IPS-NIHi11 (cell line): Measurements from ENCODE around the gene PPP1R15A.
A peak's percentile ranks its signal among the peaks of the same experiment; 100 is the strongest.
"Not testable (repeated sequence)": the region's sequence is repeated elsewhere in the genome, so short reads cannot be mapped to it uniquely, and the experiment has no call there.

Experiments used
- DNase-seq: peaks from one replicate; pipeline ENCODE4 v3.0.0; 2012; ENCODE audit warnings: mixed read lengths, low spot score

Gene PPP1R15A

GRCh38 chr19:48859711-48860572, 12.3 kb upstream of the PPP1R15A start:
- DNase-seq = peak; percentile 84

GRCh38 chr19:48861313-48861712, 10.9 kb upstream of the PPP1R15A start:
- no peak for DNase-seq

- DNase-seq = no peak
These were observed 9.4 kb upstream of the PPP1R15A start for GRCh38 chr19:48862827-48863226.

GRCh38 chr19:48866692-48867091, 5.5 kb upstream of the PPP1R15A start:
- no peak for DNase-seq

- DNase-seq = no peak
These were observed 5.0 kb upstream of the PPP1R15A start for GRCh38 chr19:48867123-48867745.

GRCh38 chr19:48867746-48868113, 4.5 kb upstream of the PPP1R15A start:
- no peak for DNase-seq

- DNase-seq = peak; percentile 57
These were observed 3.9 kb upstream of the PPP1R15A start, which contains the start of gene PLEKHA4 for GRCh38 chr19:48868114-48868886. Gene PLEKHA4, minus strand, starts transcription at chr19:48868617. Its CDS starts 997 bp downstream, at chr19:48867620.

- no peak for DNase-seq
These were observed 2.2 kb upstream of the PPP1R15A start for GRCh38 chr19:48870048-48870447.

GRCh38 chr19:48871471-48872181, 595 bp upstream of the PPP1R15A start:
- DNase-seq = not testable (repeated sequence)

GRCh38 chr19:48872884-48873475, 759 bp downstream of the PPP1R15A start:
- peak; percentile 81 for DNase-seq

GRCh38 chr19:48873476-48874302, 1.5 kb downstream of the PPP1R15A start:
- peak; percentile 1 for DNase-seq

- DNase-seq = no peak
These were observed 2.3 kb downstream of the PPP1R15A start for GRCh38 chr19:48874303-48875135.

- DNase-seq = not testable (repeated sequence)
These were observed 4.1 kb downstream of the PPP1R15A start for GRCh38 chr19:48876043-48876981.

- DNase-seq = no peak
These were observed 5.6 kb downstream of the PPP1R15A start for GRCh38 chr19:48877855-48878195.

GRCh38 chr19:48878196-48879024, 6.2 kb downstream of the PPP1R15A start:
- no peak for DNase-seq

GRCh38 chr19:48879025-48879637, 6.9 kb downstream of the PPP1R15A start:
- no peak for DNase-seq

GRCh38 chr19:48879696-48880095, 7.5 kb downstream of the PPP1R15A start:
- not testable (repeated sequence) for DNase-seq
